GM18526 (cell line): ENCODE data around the gene ECE1.

Experiments used
- POLR2A ChIP-seq: IDR thresholded peaks from 3 replicates; pipeline ENCODE4 v1.6.1; 2011; ENCODE audit not compliant: insufficient read length; ENCODE audit errors: extremely low read depth

Gene ECE1

DNA sequence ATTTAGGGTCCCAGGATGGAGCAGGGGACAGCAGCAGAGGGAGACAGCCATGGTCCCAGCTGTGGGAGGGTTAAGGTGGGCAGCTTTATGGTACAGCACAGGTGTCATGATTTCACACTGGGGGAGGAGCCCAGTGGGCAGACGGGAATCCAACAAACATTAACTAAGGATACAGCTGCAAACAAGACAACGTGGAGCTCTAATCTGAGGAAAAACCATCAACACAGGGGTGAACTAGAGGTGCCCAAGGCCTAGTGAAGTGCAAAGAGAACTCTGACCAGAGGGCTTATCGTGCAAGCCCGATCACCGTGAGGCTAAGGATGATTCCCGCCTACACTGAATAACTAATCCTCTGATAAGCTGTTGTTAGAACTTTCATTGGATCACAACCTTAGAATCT, 18.7 kb downstream of the ECE1 start:
- TF ChIP-seq POLR2A = no peak

DNA sequence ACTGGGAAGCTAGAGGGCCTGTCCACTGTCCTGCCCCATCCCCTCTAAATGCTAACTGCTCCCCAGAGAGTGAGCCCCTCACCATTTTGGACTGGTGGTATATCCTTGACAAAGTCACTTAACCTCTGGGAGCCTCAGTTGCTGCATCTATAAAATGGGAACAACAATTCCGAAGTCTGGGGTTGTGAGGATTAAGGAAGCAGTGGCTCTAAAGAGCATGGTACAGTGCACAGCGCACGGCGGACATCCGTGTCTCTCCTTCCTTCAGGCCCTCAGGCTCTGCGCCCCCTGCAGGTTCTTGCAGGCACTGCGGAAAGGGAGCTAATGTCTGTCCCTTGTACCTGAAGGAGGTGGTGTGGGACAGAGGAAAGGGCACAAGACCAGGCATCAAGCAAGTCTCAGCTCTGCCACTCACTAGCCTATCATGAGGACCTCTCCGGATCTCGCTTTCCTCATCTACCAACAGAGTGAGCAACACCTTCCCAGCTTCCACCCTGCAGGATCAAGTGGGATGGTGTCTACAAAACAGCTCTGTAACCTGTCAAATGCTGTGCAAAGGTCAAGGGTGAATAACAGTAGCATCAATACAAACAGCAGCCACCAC, 20.1 kb downstream of the ECE1 start:
- TF ChIP-seq POLR2A = no peak

DNA sequence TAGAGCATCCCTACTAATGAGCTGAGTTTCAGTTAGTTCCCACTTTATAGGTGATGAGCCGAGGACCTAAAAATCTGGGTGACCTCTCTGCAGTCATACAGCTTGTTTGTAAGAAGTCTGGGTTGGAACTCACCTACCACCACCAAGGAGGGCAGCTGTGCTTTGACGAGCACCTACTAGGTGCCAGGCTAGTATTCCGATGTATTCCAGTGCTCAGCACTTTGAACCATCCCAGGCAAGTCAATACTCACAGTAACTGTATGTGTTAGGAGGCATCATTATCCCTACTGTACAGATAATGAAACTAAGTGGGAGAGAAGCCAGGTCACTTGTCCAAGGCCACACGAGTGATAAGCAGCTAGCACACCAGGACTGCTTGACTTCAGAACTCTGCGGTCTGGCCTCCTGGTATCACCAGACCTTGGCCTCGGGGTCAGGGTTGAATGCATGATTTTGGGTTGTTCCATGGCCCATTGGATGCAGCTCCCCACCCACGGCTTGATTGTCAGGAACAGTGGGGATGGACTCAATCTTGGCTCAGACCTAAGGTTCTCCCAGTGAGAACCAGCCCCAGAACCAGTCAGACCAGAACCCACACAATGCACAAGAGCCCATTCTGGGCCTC, 20.7 kb downstream of the ECE1 start:
- TF ChIP-seq POLR2A = no peak

DNA sequence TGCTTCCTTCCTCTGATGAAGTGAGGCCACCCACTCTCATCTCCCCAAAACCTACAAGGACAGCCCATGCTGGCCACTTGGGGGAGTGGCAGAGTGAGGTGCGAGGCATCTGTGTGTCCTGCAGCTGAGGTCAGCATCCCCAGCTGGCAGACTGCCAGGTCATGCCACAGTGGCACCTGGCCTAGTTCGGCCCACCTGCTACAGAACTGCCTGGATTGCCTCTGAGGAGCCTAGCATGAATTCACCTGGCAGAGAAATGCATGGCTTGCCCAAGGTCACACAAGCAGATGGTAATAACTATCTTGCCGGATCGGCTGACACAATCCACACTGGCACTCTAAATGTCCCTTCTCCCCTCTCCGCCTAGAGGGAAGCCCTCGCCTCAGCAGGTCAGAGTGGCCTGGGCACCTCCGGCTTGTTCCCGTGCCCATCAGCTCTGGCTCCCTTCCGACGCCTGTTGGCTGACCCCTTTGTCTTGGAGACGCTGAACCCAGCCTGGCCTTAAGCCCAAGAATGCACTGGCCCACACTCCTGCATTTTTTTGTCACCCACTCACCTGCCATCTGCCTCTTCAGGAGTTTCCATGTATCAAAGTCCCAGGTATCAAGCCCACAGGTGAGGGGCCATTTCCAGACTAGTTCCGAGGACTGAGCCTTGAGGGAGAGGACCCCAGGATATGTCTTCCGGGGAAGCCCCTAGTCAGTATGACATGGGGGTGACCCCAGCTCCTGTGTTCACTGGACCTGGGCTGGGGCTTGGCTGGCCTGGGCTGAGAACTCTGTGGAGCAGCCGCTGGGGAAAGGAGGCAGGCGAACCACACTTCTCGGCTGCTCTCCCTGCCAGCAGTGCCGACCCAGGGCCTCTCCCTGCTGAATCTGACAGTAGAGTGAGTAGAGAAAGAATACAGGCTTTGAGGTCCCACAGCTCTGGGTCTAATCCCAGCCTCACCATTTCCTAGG, 21.7 kb downstream of the ECE1 start:
- TF ChIP-seq POLR2A = no peak

DNA sequence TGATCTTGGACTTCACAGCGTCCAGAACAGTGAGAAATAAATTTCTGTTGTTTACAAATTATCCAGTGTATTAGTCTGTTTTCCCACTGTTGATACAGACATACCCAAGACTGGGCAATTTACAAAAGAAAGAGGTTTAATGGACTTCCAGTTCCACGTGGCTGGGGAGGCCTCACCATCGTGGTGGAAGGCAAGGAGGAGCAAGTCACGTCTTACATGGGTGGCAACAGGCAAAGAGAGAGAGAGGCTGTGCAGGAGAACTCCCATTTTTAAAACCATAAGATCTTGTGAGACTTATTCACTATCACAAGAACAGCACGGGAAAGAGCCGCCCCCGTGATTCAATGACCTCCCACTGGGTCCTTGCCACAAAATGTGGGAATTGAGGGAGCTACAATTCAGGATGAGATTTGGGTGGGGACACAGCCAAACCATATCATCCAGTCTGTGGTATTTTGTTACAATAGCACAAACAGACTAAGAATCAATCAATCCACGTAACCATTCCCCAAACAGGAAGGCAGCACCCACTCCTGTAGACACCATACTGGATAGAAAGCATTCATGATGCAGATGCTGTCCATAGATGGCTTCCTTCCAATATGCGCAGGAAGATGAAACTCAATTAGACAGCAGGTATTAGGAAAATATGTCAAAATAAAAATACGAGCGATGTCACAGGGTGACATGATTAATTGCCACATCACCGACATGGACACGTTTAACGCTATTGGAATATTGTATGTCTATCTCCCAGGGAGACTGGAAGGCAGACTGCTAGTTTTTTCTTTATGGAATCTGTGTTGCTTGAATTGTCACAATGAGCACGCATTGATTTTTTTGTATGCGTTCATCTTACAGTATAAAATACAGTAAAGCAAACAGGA, 22.8 kb downstream of the ECE1 start:
- no peak for TF ChIP-seq POLR2A

DNA sequence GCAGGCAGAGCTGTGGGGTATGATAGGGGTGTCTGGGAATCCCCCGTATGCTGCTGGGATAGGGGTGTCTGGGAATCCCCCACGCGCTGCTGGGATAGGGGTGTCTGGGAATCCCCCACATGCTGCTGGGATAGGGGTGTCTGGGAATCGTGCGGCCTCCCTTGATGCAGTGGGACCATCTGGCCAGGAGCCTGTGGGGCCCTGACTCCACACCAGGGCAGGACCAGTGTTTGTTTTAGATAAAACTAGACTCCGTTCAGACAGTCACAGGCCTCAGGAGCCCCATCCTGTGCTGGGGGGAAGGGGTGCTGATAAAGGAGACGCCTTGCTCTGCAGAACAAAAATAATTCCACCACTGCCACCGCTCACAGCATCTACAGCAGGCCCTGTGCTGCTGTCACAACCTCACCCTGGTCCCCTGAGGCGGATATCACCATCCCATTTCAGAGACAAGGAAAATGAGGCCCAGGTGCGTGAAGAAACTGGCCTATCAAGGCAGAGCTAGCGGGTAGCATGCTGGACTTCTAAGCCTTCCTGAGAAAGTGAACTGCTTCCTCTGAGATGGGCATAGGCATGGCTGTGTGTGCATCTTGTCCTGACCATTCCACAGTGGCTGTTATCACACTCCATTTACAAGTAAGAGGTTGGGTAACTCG, 24.0 kb downstream of the ECE1 start:
- TF ChIP-seq POLR2A = no peak

DNA sequence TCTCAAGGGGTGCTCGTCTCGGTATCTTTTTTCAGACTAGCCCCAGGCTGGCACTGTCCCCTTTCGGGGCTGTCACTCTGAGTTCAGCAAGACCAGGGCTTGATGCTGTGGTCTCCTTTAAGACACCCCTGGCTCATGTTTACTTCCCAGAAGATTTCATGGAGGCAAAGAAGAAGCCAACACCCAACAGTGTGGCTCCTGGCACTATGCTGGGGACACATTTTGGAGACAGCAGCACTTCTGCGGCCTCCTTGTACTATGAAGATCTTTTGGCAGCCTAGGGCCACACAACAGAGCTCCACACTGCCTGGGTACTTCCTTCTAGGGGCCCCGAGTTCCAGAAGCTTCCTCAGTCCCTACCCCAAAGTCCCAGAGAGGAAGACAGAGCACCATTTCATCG, 24.6 kb downstream of the ECE1 start:
- no peak for TF ChIP-seq POLR2A

DNA sequence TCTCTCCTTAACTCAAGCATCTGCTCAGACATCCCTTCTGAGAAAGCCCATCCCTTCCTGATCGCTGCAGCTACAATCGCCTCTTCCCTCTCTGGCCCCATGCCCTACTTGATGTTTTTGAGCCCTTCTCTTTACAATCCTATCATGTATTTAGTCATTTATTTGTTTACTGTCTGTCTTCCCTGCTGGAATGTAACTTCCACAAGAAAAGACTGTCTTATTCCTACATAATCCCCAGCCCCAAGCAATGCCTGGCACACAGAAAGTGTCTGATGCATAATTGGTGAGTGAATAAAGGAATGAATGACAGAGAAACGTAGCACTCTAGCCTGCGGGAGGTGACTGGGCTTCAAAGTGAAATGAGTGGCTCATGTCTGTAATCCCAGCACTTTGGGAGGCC, 25.4 kb downstream of the ECE1 start:
- no peak for TF ChIP-seq POLR2A

DNA sequence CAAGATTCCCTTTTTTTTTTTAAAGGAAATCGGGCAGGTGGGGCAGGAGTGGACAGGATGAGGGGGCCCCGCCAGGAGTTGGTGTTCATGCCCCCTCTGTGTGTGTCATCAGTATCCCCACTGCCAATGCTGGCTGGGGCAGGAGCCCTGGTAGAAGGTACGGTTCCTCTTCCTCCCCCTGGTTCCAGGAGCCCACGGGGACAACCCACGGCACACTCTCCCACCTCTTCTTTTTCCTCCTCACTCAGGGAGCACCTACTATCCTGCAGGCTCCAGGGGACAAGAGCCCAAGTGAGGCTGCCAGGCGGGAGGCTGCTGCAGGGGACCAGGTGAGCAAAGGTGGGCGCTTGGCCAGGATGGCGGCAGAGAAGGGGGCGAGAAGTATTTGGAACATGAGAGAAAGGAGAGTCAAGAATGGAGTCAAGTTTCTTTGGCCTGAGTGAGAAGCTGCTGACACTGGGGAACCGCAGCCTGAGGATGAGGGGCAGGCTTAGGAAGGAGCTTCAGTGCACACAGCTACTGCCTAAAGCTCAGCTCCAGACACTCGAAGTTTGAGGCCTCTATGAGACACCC, 26.5 kb downstream of the ECE1 start:
- TF ChIP-seq POLR2A = no peak

DNA sequence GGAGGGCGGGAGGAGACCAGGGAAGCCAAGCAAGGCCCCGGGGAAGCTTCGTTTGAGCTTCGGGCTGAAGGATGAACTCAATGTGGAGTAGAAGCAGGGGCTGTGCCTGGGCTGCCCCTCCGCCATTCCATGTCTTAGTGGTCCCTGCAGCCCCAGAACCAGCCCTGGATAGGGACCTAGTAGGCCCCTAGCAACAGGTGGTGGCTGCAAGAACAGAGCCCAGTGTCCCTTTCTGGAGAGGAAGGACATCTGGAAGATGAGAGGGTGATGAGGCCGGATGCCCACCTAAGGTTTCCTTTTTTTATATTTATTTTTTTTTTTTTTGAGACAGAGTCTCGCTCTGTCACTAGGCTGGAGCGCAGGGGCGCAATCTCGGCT, 27.2 kb downstream of the ECE1 start:
- TF ChIP-seq POLR2A = no peak

DNA sequence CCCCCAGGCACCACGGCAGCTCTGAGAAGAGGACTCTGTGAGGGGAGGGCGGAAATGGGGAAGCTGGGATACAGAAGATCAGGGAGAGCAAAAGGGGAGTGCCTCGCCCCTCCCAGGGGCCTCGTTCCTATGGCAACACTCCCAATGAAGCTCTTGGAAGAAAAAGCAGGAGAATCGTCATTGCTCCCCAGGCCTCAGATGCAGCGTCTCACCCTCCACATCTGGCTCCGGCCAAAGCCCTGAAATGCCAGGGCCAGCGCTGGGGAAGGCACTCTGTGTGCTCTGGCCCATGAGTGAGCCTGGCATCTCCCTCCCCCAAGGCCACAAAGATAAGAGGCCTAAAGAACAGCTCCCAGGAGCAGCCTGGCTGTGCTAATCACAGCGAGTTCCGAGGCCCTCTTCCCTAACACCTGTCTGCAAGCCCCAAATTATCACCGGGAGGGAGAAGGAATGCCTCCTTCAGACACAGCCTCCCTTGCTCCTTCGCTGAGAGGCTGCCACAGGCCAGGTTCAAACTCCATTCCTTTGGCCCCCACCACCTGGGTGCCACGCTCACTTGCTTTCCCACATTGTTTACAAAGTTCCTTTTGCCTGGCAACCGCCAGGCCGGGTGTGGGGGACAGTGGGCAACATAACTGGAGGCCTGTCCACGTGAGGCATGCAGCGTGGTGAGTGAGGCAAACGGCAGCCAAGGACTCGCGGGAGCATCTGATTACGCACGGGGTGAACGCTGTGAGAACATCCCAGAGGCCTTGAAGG, 27.8 kb downstream of the ECE1 start:
- TF ChIP-seq POLR2A = no peak

DNA sequence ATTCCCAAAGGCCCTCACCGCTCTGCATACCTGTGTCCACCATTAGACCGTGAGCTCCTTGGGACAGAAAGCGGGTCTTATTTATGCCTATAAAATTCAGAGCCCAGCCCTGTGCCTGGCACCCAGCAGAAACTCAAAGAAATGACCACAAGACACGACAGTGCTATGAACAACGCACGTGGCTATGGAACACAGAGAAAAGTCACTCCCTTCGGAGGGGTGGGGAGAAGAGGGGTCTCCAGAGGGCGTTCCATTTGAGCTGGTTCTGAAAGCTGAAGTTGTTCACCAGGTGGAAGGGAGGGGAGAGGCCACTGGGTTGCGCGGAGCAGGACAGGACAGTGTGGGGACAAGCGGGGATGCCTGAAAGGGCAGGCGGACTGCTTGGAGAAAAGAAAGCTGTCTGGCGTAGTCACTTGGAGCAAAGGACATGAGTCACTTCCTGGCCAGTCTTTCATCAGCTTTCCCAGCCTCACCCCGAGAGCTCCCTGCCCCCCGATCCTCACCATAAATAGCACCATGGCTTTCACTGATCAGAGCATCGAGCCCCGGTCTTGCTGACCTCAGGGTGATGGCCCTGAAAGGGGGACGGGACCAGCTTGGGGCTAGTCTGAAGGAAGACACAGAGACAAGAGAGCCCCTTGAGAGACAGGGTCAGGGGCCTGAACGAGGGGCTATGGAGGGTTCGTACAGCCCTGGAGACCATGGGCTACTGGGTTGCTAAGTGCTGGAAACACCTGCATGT, 28.5 kb downstream of the ECE1 start:
- no peak for TF ChIP-seq POLR2A
